Chondrocyte (in vitro differentiated cells): ENCODE measurements around the gene CPPED1. TPM values are rescaled to one million over a fixed set of nuclear protein-coding genes. Genes with fewer than 3 reads are reported as not detected.

ENCODE experiments used
- DNase-seq: peaks from one replicate; pipeline ENCODE4 v3.0.0; 2021; ENCODE audit warnings: mixed read lengths, low spot score
- H3K27ac Mint-ChIP-seq: one replicate; pipeline ENCODE4 v1.8.0; 2021; ENCODE audit warnings: mild to moderate bottlenecking, moderate library complexity, mixed read lengths; ENCODE audit not compliant: unreplicated experiment
- H3K27me3 Mint-ChIP-seq: 2 replicates; pipeline ENCODE4 v1.8.0; 2021; ENCODE audit warnings: low read depth, mixed read lengths
- H3K36me3 Mint-ChIP-seq: 2 replicates; pipeline ENCODE4 v1.8.0; 2021; ENCODE audit warnings: low read depth, mixed read lengths
- H3K4me1 Mint-ChIP-seq: 2 replicates; pipeline ENCODE4 v1.8.0; 2021; ENCODE audit warnings: low read depth, mild to moderate bottlenecking, mixed read lengths
- H3K4me3 Mint-ChIP-seq: one replicate; pipeline ENCODE4 v1.8.0; 2021; ENCODE audit warnings: mild to moderate bottlenecking, moderate library complexity, mixed read lengths; ENCODE audit not compliant: unreplicated experiment
- H3K9me3 Mint-ChIP-seq: 2 replicates; pipeline ENCODE4 v1.8.0; 2021; ENCODE audit warnings: low read depth, mixed read lengths
- total RNA-seq: library from RNA; stranded (reverse); gene quantifications from 3 replicates; pipeline ENCODE4 v1.2.1, GENCODE V29; 2021
- TF ChIP-seq, protein P1 (sequence below): fragments of 200-600 bp; sonication (generic); IDR thresholded peaks from 2 replicates; pipeline ENCODE4 v1.5.0; 2021; ENCODE audit warnings: antibody characterized with exemption, mild to moderate bottlenecking, moderate library complexity

CPPED1 gene
- total RNA-seq, 1 donor from 2014 or later, result 18.1 TPM

GRCh38 chr16:12760819-12761611 lies 42.7 kb downstream of the CPPED1 start:
- Mint-ChIP-seq H3K36me3 (peaks cover 1% of the 10 kb centered on the region), H3K4me3 (no peak overlapping the region), H3K9me3 (no peaks in the 10 kb centered on the region), H3K4me1 (peaks cover 6% of the 10 kb centered on the region), H3K27ac (no peak overlapping the region), H3K27me3 (no peaks in the 10 kb centered on the region)
- TF ChIP-seq, protein P1, sequence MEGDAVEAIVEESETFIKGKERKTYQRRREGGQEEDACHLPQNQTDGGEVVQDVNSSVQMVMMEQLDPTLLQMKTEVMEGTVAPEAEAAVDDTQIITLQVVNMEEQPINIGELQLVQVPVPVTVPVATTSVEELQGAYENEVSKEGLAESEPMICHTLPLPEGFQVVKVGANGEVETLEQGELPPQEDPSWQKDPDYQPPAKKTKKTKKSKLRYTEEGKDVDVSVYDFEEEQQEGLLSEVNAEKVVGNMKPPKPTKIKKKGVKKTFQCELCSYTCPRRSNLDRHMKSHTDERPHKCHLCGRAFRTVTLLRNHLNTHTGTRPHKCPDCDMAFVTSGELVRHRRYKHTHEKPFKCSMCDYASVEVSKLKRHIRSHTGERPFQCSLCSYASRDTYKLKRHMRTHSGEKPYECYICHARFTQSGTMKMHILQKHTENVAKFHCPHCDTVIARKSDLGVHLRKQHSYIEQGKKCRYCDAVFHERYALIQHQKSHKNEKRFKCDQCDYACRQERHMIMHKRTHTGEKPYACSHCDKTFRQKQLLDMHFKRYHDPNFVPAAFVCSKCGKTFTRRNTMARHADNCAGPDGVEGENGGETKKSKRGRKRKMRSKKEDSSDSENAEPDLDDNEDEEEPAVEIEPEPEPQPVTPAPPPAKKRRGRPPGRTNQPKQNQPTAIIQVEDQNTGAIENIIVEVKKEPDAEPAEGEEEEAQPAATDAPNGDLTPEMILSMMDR, result no peak
- no peak for DNase-seq

DNA sequence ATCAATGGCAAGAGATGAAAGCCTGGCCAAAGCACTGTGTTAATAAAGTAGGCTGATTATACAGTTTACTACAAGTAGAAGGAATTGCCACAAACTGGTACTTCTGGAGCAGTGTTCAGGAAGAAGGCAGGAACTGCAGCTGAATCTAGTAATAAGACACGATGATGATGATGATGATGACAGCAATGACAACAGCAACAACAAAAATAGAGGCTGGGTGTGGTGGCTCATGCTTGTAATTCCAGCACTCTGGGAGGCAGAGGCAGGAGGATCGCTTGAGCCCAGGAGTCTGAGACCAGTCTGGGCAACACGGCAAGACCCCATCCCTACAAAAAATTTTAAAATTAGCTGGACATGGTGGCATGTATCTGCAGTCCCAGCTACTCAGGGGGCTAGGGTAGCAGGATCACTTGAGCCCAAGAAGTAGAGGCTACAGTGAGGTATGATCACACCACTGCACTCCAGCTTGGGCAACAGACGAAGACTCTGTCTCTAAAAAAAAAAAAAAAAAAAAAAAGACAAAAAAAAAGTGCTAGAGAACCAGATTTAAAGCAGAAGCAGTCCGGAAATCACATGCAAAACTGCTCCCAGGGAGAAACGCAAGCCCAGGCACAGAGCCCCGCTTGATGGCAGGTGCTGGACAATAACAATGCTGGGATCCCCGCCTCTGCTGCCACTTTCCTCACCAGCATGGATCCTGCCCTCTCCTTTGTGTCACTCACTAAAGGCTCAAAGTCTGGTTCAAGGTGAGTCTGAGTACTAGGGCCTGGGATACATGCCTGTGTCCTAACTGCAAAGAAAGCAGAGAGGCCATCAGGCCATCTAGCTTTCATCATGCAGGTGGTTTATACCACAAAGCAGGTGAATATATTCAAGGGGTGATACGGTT lies 44.8 kb downstream of the CPPED1 start:
- Mint-ChIP-seq H3K27ac (no peak overlapping the region), H3K4me3 (no peak overlapping the region), H3K36me3 (peaks cover 1% of the 10 kb centered on the region), H3K9me3 (no peaks in the 10 kb centered on the region), H3K4me1 (peaks cover 16% of the 10 kb centered on the region), H3K27me3 (no peaks in the 10 kb centered on the region)
- TF ChIP-seq, protein P1, result no peak
- no peak for DNase-seq

DNA sequence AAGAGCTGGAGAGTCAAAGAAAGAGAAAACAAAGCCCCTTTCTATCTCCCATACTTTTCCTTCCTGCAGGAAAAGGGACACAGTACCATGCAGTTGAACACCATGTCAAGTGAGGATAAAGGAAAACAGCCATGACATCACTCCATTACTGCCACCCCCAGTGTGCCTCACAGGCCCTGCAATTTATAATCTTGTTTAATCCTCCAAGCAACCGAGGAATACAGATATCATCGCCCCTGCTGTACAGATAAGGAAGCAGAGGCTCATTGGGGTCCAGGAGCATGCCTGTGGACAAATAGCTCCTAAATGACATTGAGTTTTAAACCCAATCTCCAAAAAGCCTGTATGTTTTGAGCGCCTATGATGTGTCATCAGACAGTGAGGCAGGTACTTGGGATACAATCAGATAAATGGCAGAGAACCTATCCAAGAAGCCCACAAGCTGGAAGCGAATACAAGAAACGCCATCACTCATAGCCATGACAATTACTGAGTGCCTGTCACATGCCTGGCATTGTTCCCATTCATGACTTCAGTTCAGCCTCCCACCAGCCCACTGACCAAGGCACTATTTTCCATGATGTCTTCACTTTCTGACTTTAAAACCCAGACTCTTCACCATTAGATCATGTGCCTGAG lies 45.5 kb downstream of the CPPED1 start:
- H3K4me1 Mint-ChIP-seq, result peaks cover 20% of the 10 kb centered on the region
- TF ChIP-seq, protein P1, result no peak
- no peak overlapping the region for H3K4me3 Mint-ChIP-seq
- no peaks in the 10 kb centered on the region for H3K27me3 Mint-ChIP-seq
- H3K36me3 Mint-ChIP-seq, result peaks cover 1% of the 10 kb centered on the region
- no peak overlapping the region for H3K27ac Mint-ChIP-seq
- no peak for DNase-seq
- no peaks in the 10 kb centered on the region for H3K9me3 Mint-ChIP-seq

GRCh38 chr16:12757546-12757945 lies 46.1 kb downstream of the CPPED1 start:
- H3K9me3 Mint-ChIP-seq, result no peaks in the 10 kb centered on the region
- no peaks in the 10 kb centered on the region for H3K27me3 Mint-ChIP-seq
- no peak overlapping the region for H3K27ac Mint-ChIP-seq
- no peak overlapping the region for H3K4me3 Mint-ChIP-seq
- H3K4me1 Mint-ChIP-seq, result peaks cover 20% of the 10 kb centered on the region
- DNase-seq, result no peak
- TF ChIP-seq, protein P1, result no peak
- peaks cover 1% of the 10 kb centered on the region for H3K36me3 Mint-ChIP-seq
